GM23338 (cell line): Measurements from ENCODE around the gene TOM1L2. TPM values are rescaled to one million over a fixed set of nuclear protein-coding genes. Genes with fewer than 3 reads are reported as not detected.

Source experiments
- ATAC-seq: fragments of 200-7000 bp; cut with Tn5 transposase; 3 replicates; pipeline ENCODE4 v1.9.1; 2020
- DNase-seq: peaks from one replicate; pipeline ENCODE4 v3.0.0-alpha.2; 2015; ENCODE audit warnings: low spot score
- H2AFZ ChIP-seq: fragments of 200-600 bp; sonication (generic); 2 replicates; pipeline ENCODE4 v1.8.0; 2016; ENCODE audit warnings: antibody characterized with exemption, mild to moderate bottlenecking, moderate library complexity
- H3F3A ChIP-seq: fragments of 200-600 bp; sonication (generic); replicated peaks from 2 replicates; pipeline ENCODE4 v1.8.0; 2017; ENCODE audit warnings: antibody characterized with exemption, mixed run types, low read depth
- H3K27ac ChIP-seq: fragments of 200-600 bp; sonication (generic); 2 replicates; pipeline ENCODE4 v1.6.1; 2016; ENCODE audit warnings: low read depth
- H3K27me3 ChIP-seq: fragments of 200-600 bp; sonication (generic); 2 replicates; pipeline ENCODE4 v1.8.0; 2016; ENCODE audit warnings: mild to moderate bottlenecking, mixed run types, moderate library complexity; ENCODE audit not compliant: insufficient read depth
- H3K36me3 ChIP-seq: fragments of 200-600 bp; sonication (generic); 2 replicates; pipeline ENCODE4 v1.8.0; 2016; ENCODE audit warnings: mild to moderate bottlenecking; ENCODE audit not compliant: insufficient read depth
- H3K4me1 ChIP-seq: fragments of 200-600 bp; sonication (generic); 2 replicates; pipeline ENCODE4 v1.8.0; 2016; ENCODE audit warnings: mild to moderate bottlenecking, moderate library complexity; ENCODE audit not compliant: insufficient read depth
- H3K4me2 ChIP-seq: fragments of 200-600 bp; sonication (generic); 2 replicates; pipeline ENCODE4 v1.7.1; 2017; ENCODE audit warnings: mixed run types
- H3K4me3 ChIP-seq: fragments of 200-600 bp; sonication (generic); 2 replicates; pipeline ENCODE4 v1.6.1; 2016; ENCODE audit warnings: mixed run types
- H3K79me2 ChIP-seq: fragments of 200-600 bp; sonication (generic); replicated peaks from 2 replicates; pipeline ENCODE4 v1.8.0; 2017; ENCODE audit warnings: mild to moderate bottlenecking; ENCODE audit not compliant: insufficient read depth
- H3K9me2 ChIP-seq: fragments of 200-600 bp; sonication (generic); 2 replicates; pipeline ENCODE4 v1.8.0; 2017; ENCODE audit not compliant: insufficient read depth
- H4K20me1 ChIP-seq: fragments of 200-600 bp; sonication (generic); replicated peaks from 2 replicates; pipeline ENCODE4 v1.8.0; 2017; ENCODE audit warnings: mild to moderate bottlenecking; ENCODE audit not compliant: insufficient read depth
- H3K27ac Mint-ChIP-seq: 2 replicates; pipeline ENCODE4 v1.8.0; 2020; ENCODE audit warnings: inconsistent platforms, mild to moderate bottlenecking, moderate library complexity, mixed read lengths
- H3K27me3 Mint-ChIP-seq: 3 replicates; pipeline ENCODE4 v1.8.0; 2022; ENCODE audit warnings: low read depth, mild to moderate bottlenecking, moderate library complexity, mixed read lengths, inconsistent platforms; ENCODE audit not compliant: insufficient read depth, poor library complexity
- H3K36me3 Mint-ChIP-seq: 3 replicates; pipeline ENCODE4 v1.8.0; 2021; ENCODE audit warnings: low read depth, mild to moderate bottlenecking, inconsistent platforms, moderate library complexity, mixed read lengths
- H3K4me1 Mint-ChIP-seq: 3 replicates; pipeline ENCODE4 v1.8.0; 2020; ENCODE audit warnings: mild to moderate bottlenecking, inconsistent platforms, mixed read lengths
- H3K4me3 Mint-ChIP-seq: 3 replicates; pipeline ENCODE4 v1.8.0; 2021; ENCODE audit warnings: moderate library complexity, mild to moderate bottlenecking, inconsistent platforms, mixed read lengths
- H3K9me3 Mint-ChIP-seq: 3 replicates; pipeline ENCODE4 v1.8.0; 2020; ENCODE audit warnings: moderate library complexity, mild to moderate bottlenecking, inconsistent platforms, mixed read lengths
- CREB1 ChIP-seq: fragments of 250-450 bp; sonication (Bioruptor Pico); IDR thresholded peaks from 2 replicates; pipeline ENCODE4 v1.5.0; 2020; ENCODE audit warnings: low read depth, mild to moderate bottlenecking, moderate library complexity
- JUNB ChIP-seq: IDR thresholded peaks from one replicate; pipeline ENCODE4 v1.6.1; 2016; ENCODE audit warnings: antibody characterized with exemption; ENCODE audit not compliant: unreplicated experiment
- NANOG ChIP-seq: IDR thresholded peaks from 2 replicates; pipeline ENCODE4 v1.6.1; 2016; ENCODE audit warnings: antibody characterized with exemption, borderline replicate concordance
- POLR2AphosphoS5 ChIP-seq: IDR thresholded peaks from 2 replicates; pipeline ENCODE4 v1.6.1; 2016; ENCODE audit warnings: antibody characterized with exemption, low read depth
- REST ChIP-seq: IDR thresholded peaks from one replicate; pipeline ENCODE4 v1.6.1; 2018; ENCODE audit warnings: antibody characterized with exemption; ENCODE audit not compliant: unreplicated experiment
- STAT1 ChIP-seq: IDR thresholded peaks from one replicate; pipeline ENCODE4 v1.6.1; 2016; ENCODE audit warnings: antibody characterized with exemption; ENCODE audit not compliant: unreplicated experiment
- polyA plus RNA-seq: library from polyadenylated mRNA; unstranded; fragments of >200 nt; fragmentation: Nextera tagmentation; extraction: Ambion mirVana; gene quantifications from 2 replicates; pipeline ENCODE4 v1.2.1, GENCODE V29; 2016
- total RNA-seq: library from RNA; depleted of rRNA; stranded (reverse); fragments of >200 nt; shearing (Covaris generic); gene quantifications from 2 replicates; pipeline ENCODE4 v1.2.3, GENCODE V29; 2014
- TF ChIP-seq, protein P1 (sequence below): fragments of 250-450 bp; sonication (Bioruptor Pico); IDR thresholded peaks from 2 replicates; pipeline ENCODE4 v1.5.0; 2020; ENCODE audit warnings: mild to moderate bottlenecking, moderate library complexity
- TF ChIP-seq, protein P2 (sequence below): IDR thresholded peaks from 2 replicates; pipeline ENCODE4 v1.6.1; 2016; ENCODE audit warnings: antibody characterized with exemption

TOM1L2 gene
- total and polyA plus RNA-seq, 2 experiments from 2014 or later = 3.3 TPM

DNA sequence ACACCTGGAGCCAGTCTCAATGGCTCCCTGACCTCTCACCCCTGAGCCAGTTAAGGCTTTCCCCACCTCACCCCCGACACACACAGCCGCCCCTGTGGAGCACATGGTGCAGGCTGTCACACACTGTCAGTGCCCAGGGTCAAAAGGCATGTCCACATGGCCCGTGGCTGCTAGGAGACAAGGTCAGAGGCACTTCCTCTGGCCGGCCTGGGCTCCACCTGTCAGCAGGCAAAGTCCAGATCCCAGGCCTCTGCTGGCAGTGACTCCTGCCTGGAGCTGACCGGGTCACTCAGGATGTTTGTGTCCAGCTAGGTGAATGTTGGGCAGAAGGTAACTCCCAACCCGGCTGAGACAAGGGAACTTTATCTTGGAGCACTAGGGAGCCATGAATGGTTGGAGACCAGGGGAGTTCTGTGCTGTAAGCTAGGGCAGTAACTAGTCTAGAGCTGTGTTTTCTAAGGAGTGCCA, 141.4 kb downstream of the TOM1L2 start (continued):
- TF ChIP-seq, protein P1, sequence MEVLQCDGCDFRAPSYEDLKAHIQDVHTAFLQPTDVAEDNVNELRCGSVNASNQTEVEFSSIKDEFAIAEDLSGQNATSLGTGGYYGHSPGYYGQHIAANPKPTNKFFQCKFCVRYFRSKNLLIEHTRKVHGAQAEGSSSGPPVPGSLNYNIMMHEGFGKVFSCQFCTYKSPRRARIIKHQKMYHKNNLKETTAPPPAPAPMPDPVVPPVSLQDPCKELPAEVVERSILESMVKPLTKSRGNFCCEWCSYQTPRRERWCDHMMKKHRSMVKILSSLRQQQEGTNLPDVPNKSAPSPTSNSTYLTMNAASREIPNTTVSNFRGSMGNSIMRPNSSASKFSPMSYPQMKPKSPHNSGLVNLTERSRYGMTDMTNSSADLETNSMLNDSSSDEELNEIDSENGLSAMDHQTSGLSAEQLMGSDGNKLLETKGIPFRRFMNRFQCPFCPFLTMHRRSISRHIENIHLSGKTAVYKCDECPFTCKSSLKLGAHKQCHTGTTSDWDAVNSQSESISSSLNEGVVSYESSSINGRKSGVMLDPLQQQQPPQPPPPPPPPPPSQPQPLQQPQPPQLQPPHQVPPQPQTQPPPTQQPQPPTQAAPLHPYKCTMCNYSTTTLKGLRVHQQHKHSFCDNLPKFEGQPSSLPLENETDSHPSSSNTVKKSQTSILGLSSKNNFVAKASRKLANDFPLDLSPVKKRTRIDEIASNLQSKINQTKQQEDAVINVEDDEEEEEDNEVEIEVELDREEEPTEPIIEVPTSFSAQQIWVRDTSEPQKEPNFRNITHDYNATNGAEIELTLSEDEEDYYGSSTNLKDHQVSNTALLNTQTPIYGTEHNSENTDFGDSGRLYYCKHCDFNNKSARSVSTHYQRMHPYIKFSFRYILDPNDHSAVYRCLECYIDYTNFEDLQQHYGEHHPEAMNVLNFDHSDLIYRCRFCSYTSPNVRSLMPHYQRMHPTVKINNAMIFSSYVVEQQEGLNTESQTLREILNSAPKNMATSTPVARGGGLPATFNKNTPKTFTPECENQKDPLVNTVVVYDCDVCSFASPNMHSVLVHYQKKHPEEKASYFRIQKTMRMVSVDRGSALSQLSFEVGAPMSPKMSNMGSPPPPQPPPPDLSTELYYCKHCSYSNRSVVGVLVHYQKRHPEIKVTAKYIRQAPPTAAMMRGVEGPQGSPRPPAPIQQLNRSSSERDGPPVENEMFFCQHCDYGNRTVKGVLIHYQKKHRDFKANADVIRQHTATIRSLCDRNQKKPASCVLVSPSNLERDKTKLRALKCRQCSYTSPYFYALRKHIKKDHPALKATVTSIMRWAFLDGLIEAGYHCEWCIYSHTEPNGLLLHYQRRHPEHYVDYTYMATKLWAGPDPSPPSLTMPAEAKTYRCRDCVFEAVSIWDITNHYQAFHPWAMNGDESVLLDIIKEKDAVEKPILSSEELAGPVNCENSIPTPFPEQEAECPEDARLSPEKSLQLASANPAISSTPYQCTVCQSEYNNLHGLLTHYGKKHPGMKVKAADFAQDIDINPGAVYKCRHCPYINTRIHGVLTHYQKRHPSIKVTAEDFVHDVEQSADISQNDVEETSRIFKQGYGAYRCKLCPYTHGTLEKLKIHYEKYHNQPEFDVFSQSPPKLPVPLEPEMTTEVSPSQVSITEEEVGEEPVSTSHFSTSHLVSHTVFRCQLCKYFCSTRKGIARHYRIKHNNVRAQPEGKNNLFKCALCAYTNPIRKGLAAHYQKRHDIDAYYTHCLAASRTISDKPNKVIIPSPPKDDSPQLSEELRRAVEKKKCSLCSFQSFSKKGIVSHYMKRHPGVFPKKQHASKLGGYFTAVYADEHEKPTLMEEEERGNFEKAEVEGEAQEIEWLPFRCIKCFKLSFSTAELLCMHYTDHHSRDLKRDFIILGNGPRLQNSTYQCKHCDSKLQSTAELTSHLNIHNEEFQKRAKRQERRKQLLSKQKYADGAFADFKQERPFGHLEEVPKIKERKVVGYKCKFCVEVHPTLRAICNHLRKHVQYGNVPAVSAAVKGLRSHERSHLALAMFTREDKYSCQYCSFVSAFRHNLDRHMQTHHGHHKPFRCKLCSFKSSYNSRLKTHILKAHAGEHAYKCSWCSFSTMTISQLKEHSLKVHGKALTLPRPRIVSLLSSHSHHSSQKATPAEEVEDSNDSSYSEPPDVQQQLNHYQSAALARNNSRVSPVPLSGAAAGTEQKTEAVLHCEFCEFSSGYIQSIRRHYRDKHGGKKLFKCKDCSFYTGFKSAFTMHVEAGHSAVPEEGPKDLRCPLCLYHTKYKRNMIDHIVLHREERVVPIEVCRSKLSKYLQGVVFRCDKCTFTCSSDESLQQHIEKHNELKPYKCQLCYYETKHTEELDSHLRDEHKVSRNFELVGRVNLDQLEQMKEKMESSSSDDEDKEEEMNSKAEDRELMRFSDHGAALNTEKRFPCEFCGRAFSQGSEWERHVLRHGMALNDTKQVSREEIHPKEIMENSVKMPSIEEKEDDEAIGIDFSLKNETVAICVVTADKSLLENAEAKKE (CRISPR knock-in tag) = no peak
- TF ChIP-seq NANOG (no peak), CREB1 (no peak)

DNA sequence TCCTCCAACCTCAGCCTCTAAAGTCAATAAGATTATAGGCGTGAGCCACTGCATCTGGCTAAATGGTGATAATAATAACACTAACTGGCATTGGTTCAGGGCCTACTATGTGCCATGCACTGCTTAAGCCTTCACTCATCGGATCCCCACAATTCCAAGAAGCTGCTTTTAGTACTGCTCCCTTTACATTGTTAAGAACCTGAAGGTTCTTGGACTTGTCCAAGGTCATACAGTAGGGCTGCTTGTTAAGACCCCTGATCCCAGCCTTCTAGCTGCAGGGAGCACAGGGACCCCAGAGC, 142.0 kb downstream of the TOM1L2 start:
- Mint-ChIP-seq H3K9me3 (no peaks in the 10 kb centered on the region), H3K36me3 (peaks cover 45% of the 10 kb centered on the region), H3K4me3 (no peak overlapping the region), H3K27me3 (peaks cover 8% of the 10 kb centered on the region), H3K4me1 (peaks cover 47% of the 10 kb centered on the region), H3K27ac (no peak overlapping the region)
- Histone ChIP-seq H3F3A (peaks cover 3% of the 10 kb centered on the region; the same call in 1 of the 2 replicates), H3K27me3 (no peaks in the 10 kb centered on the region), H3K4me3 (no peak overlapping the region), H3K4me2 (no peak overlapping the region), H4K20me1 (peaks cover 73% of the 10 kb centered on the region), H3K4me1 (peaks cover 25% of the 10 kb centered on the region), H3K79me2 (peaks cover 89% of the 10 kb centered on the region), H2AFZ (no peak overlapping the region), H3K27ac (no peak overlapping the region), H3K9me2 (no peaks in the 10 kb centered on the region), H3K36me3 (no peaks in the 10 kb centered on the region)
- DNase-seq = no peak
- ATAC-seq = no peak
- no peak for TF ChIP-seq JUNB
- TF ChIP-seq POLR2AphosphoS5 = no peak
- no peak for TF ChIP-seq STAT1
- TF ChIP-seq, protein P2, sequence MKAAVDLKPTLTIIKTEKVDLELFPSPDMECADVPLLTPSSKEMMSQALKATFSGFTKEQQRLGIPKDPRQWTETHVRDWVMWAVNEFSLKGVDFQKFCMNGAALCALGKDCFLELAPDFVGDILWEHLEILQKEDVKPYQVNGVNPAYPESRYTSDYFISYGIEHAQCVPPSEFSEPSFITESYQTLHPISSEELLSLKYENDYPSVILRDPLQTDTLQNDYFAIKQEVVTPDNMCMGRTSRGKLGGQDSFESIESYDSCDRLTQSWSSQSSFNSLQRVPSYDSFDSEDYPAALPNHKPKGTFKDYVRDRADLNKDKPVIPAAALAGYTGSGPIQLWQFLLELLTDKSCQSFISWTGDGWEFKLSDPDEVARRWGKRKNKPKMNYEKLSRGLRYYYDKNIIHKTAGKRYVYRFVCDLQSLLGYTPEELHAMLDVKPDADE = no peak
- TF ChIP-seq REST = no peak
